Spleen (tissue), 11 donors: ENCODE measurements around the gene AHI1. TPM values are rescaled to one million over a fixed set of nuclear protein-coding genes. Genes with fewer than 3 reads are reported as not detected.
A peak's percentile ranks its signal among the peaks of the same experiment; 100 is the strongest.

ENCODE experiments used
- DNase-seq: peaks from one replicate; pipeline ENCODE4 v3.0.0-alpha.2; 2020
- H3K27ac ChIP-seq, 8 donors: fragments of 200-600 bp; sonication (generic) in 7 of 8; 1 replicate in 4 of 8; 2 replicates in 4 of 8; pipeline versions ENCODE4 v1.5.0 to v1.8.0; 2016 to 2021; ENCODE audit warnings: inconsistent platforms in 4 of 8, mild to moderate bottlenecking in 4 of 8, moderate library complexity in 1 of 8
- H3K27me3 ChIP-seq, 7 donors: fragments of 200-600 bp; sonication (generic) in 6 of 7; replicated peaks in 1 of 7; 1 replicate in 4 of 7; 2 replicates in 3 of 7; pipeline versions ENCODE4 v1.5.0 to v1.8.0; 2016 to 2021; ENCODE audit warnings: inconsistent platforms in 3 of 7, mild to moderate bottlenecking in 1 of 7
- H3K36me3 ChIP-seq, 6 donors: fragments of 200-600 bp; sonication (generic) in 5 of 6; 1 replicate in 4 of 6; 2 replicates in 2 of 6; pipeline versions ENCODE4 v1.5.0 to v1.8.0; 2016 to 2021; ENCODE audit warnings: inconsistent platforms in 2 of 6
- H3K4me1 ChIP-seq, 6 donors: fragments of 200-600 bp; sonication (generic) in 5 of 6; 1 replicate in 3 of 6; 2 replicates in 3 of 6; pipeline versions ENCODE4 v1.5.0 to v1.8.0; 2016 to 2021; ENCODE audit warnings: inconsistent platforms in 3 of 6
- H3K4me3 ChIP-seq, 8 donors: fragments of 200-600 bp; sonication (generic) in 7 of 8; 1 replicate in 4 of 8; 2 replicates in 4 of 8; pipeline versions ENCODE4 v1.5.0 to v1.8.0; 2016 to 2021; ENCODE audit warnings: inconsistent platforms in 4 of 8, mild to moderate bottlenecking in 4 of 8, moderate library complexity in 2 of 8
- H3K9me3 ChIP-seq, 8 donors: fragments of 200-600 bp; sonication (generic) in 7 of 8; 1 replicate in 4 of 8; 2 replicates in 4 of 8; pipeline versions ENCODE4 v1.5.0 to v1.8.0; 2016 to 2021; ENCODE audit warnings: inconsistent platforms in 4 of 8
- POLR2A ChIP-seq, 3 donors: fragments of 450-650 bp; IDR thresholded peaks; one replicate each; pipeline ENCODE4 v1.5.1; 2017; ENCODE audit warnings: antibody characterized with exemption in 3 of 3, mild to moderate bottlenecking in 1 of 3
- POLR2AphosphoS5 ChIP-seq, 3 donors: sonication (generic); formaldehyde crosslinking; IDR thresholded peaks; one replicate each; pipeline ENCODE4 v1.5.1; 2017; ENCODE audit warnings: antibody characterized with exemption in 3 of 3
- WGBS, 5 donors: extraction: QIAGEN DNeasy Blood & Tissue Kit in 3 of 5; methylation state at CpG; one replicate each; pipeline versions ENCODE4 v1.1.5 to v1.1.7; 2013 to 2018; 5-methylcytosine and 5-hydroxymethylcytosine counted together
- intact Hi-C: fragments of 100-400 bp; cut with DNase I; formaldehyde crosslinking; loops from one replicate; pipeline ENCODE4 v1.15.0; 2023; ENCODE audit warnings: low total_unique reads
- polyA plus RNA-seq, 3 donors: library from polyadenylated mRNA; stranded (reverse); fragments of 200-250 nt; gene quantifications; one replicate each; pipeline ENCODE4 v1.2.1, GENCODE V29; 2013
- total RNA-seq, 7 donors: library from RNA; depleted of rRNA in 3 of 7; stranded (reverse); fragments of >200 nt in 3 of 7; fragmentation: NEBNext Ultra II Directional in 4 of 7; extraction: Animal tissue kit (Norgen Biotek cat#: 25700) in 4 of 7; gene quantifications; one replicate each; pipeline versions ENCODE4 v1.1.0 to v1.2.1, GENCODE V29; 2016 to 2021
- TF ChIP-seq, protein P1 (sequence below), 11 experiments: fragments of 200-600 bp in 7 of 11; fragments of 450-650 bp in 4 of 11; sonication (generic) in 4 of 11; IDR thresholded peaks in 8 of 11; conservative IDR thresholded peaks in 3 of 11; 1 replicate in 7 of 11; 2 replicates in 4 of 11; pipeline versions ENCODE4 v1.4.0 to v1.8.0; 2016 to 2021; ENCODE audit warnings: antibody characterized with exemption in 11 of 11, inconsistent platforms in 4 of 11, mild to moderate bottlenecking in 1 of 11
- donor health status: healthy with polysubstance abuse.
- donor health status: DM: no; HTN: no; CAD: no; lungs with moderate emphysema.
- donor health status: DM: no; HTN: no; CAD: no.
- donor health status: Bipolar disorder and iron deficiency.
- donor health status: healthy.
- donor health status: DM: no; HTN: no; CAD: no.
- donor health status: DM: yes; HTN: yes; CAD: no.

AHI1 gene
- total and polyA plus RNA-seq, 10 donors = 3.6 to 21.8 (median 16.9) TPM

DNA sequence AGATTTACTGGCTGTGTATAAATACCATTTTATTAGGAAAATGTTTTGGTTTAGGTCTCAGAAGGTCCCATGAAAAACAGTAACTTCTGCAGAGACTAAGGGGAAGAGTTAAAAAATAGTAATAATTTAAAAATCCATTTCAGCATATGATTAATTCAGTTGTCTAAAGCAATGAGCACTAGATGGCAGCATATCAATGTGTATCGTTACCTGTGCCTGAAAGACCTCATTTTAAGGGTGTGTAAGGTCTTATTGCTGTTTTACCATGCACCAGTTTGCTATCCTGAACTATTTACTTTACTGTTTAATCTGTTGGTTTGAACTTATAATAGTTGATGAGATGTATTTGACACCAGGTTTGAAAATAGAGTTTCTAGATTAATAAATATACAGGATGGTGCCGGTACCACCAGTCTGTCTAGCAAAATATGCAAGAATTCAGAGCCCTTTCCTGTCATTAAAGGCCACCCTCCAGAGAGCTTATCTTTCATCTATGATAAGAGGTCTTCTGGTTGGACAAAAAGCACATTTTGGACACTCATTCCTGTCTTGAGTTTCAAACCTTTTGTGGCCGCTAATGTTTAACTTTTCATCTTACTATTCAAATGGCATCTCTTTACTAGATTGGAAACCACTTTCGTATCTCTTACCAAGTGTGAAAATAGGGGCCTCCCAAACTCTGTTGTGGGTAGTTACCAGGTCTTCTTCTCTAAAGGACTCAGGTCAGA is 8.9 kb upstream of the AHI1 start:
- Histone ChIP-seq H3K4me1 (peaks cover 0 to 7% (median 2%) of the 10 kb centered on the region in 6 donors), H3K27me3 (no peaks in the 10 kb centered on the region), H3K4me3 (no peak overlapping the region), H3K27ac (no peak overlapping the region), H3K9me3 (no peaks in the 10 kb centered on the region), H3K36me3 (no peaks in the 10 kb centered on the region)
- intact Hi-C loops = loop anchor here (10.0 kb wide), 1 partner anchor 808 kb away; no protein-coding TSS in a partner anchor
- TF ChIP-seq, protein P1, sequence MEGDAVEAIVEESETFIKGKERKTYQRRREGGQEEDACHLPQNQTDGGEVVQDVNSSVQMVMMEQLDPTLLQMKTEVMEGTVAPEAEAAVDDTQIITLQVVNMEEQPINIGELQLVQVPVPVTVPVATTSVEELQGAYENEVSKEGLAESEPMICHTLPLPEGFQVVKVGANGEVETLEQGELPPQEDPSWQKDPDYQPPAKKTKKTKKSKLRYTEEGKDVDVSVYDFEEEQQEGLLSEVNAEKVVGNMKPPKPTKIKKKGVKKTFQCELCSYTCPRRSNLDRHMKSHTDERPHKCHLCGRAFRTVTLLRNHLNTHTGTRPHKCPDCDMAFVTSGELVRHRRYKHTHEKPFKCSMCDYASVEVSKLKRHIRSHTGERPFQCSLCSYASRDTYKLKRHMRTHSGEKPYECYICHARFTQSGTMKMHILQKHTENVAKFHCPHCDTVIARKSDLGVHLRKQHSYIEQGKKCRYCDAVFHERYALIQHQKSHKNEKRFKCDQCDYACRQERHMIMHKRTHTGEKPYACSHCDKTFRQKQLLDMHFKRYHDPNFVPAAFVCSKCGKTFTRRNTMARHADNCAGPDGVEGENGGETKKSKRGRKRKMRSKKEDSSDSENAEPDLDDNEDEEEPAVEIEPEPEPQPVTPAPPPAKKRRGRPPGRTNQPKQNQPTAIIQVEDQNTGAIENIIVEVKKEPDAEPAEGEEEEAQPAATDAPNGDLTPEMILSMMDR (IDR thresholded peaks at IDR 0.05 in 8 of 11, conservative IDR thresholded peaks at IDR 0.05 in 3 of 11) = peak in 10 of 11 experiments; percentile 16 to 60 (median 49)
- TF ChIP-seq POLR2A (IDR thresholded peaks at IDR 0.05) (no peak), POLR2AphosphoS5 (IDR thresholded peaks at IDR 0.05) (no peak)
- 43 to 59% (median 57%) methylated on average over 4 of the region's 4 CpGs for WGBS, 5 donors
- DNase-seq = no peak

DNA sequence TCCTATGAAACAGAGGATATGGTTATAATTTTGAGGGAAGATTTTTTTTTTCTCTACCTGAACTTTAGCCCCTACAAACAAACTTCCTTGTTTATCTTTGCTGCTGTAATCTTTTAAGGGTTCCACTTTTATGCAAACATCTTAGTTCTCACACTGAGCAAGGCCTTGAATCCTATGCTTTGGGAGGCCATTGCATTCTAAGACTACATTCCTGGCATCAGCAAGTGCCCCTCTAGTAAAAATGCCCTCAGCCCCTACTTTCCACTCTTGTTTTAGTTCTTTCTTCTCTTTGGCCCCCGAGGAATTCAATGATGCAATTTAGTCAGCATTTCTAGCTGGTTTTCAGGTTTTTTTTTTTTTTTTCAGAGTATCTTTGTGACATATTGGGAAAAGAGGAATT is 8.1 kb upstream of the AHI1 start:
- TF ChIP-seq POLR2A (IDR thresholded peaks at IDR 0.05) (no peak), POLR2AphosphoS5 (IDR thresholded peaks at IDR 0.05) (no peak)
- Histone ChIP-seq H3K4me3 (no peak overlapping the region), H3K27ac (no peak overlapping the region), H3K27me3 (no peaks in the 10 kb centered on the region), H3K4me1 (peaks cover 0 to 7% (median 2%) of the 10 kb centered on the region in 6 donors), H3K36me3 (no peaks in the 10 kb centered on the region), H3K9me3 (no peaks in the 10 kb centered on the region)
- intact Hi-C loops = loop anchor here (10.0 kb wide), 1 partner anchor 809 kb away; no protein-coding TSS in a partner anchor
- WGBS, 5 donors = 43 to 76% (median 59%) methylated on average over 1 of the region's 1 CpG
- no peak for DNase-seq

DNA sequence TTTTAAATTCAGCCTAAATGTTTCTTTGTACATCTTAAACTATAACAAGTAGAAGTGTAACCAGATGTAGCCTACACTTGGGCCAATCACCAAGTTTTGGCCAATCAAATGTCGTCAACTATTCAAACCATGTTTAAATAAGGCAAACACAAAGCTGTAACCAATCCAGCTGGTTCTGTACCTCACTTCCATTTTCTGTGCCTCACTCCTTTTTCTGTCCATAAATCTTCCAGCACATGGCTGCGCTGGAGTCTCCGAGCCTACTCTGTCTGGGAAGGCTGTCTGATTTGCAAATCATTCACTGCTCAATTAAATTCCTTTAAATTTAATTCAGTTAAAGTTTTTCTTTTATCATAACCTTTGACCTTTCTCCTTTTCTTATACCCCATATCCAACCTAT is 7.7 kb upstream of the AHI1 start:
- Histone ChIP-seq H3K4me3 (no peak overlapping the region), H3K9me3 (no peaks in the 10 kb centered on the region), H3K27me3 (no peaks in the 10 kb centered on the region), H3K27ac (no peak overlapping the region), H3K4me1 (peaks cover 0 to 7% (median 2%) of the 10 kb centered on the region in 6 donors), H3K36me3 (no peaks in the 10 kb centered on the region)
- intact Hi-C loops = loop anchor here (10.0 kb wide), 1 partner anchor 810 kb away; no protein-coding TSS in a partner anchor
- DNase-seq = no peak
- TF ChIP-seq POLR2AphosphoS5 (IDR thresholded peaks at IDR 0.05) (no peak), POLR2A (IDR thresholded peaks at IDR 0.05) (no peak)
- 94 to 99% (median 97%) methylated on average over 3 of the region's 3 CpGs for WGBS, 5 donors

DNA sequence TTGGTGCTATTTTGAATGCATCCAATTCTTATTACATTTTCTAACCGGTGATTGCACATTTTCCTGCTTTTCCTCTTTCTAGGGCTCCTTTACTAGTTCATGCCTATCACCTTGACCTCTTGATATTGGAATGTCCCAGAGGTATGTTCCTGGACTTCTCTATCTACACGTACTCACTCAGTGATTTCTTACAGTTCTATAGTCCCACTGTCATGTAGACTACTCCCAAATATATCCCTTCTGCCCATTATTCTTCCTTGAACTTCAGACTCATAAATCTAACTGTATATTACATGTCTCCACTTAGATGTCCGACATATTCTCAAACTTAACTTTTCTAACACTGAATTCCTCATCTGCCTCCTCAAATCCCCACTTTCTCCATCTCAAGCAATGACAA is 7.2 kb upstream of the AHI1 start:
- no peaks in the 10 kb centered on the region for H3K9me3 ChIP-seq
- 77 to 89% (median 83%) methylated on average over 3 of the region's 3 CpGs for WGBS, 5 donors
- intact Hi-C loops = loop anchor here (10.0 kb wide), 1 partner anchor 810 kb away; no protein-coding TSS in a partner anchor
- peaks cover 0 to 7% (median 2%) of the 10 kb centered on the region in 6 donors for H3K4me1 ChIP-seq
- H3K27me3 ChIP-seq = no peaks in the 10 kb centered on the region
- H3K27ac ChIP-seq = no peak overlapping the region
- no peaks in the 10 kb centered on the region for H3K36me3 ChIP-seq
- no peak for DNase-seq
- H3K4me3 ChIP-seq = no peak overlapping the region
- TF ChIP-seq POLR2A (IDR thresholded peaks at IDR 0.05) = no peak
- no peak for TF ChIP-seq POLR2AphosphoS5 (IDR thresholded peaks at IDR 0.05)
- TF ChIP-seq, protein P1 (IDR thresholded peaks at IDR 0.05 in 8 of 11, conservative IDR thresholded peaks at IDR 0.05 in 3 of 11) = no peak
